Fibroblast of skin of right biceps (primary cell): ENCODE measurements around the gene PBX1.
"Not testable (repeated sequence)": the region's sequence is repeated elsewhere in the genome, so short reads cannot be mapped to it uniquely, and the experiment has no call there.

Experiments
- DNase-seq: peaks from one replicate; pipeline ENCODE4 v3.0.0-alpha.2; 2013

The PBX1 gene

GRCh38 chr1:164645921-164646320 lies 86.9 kb downstream of the PBX1 start:
- DNase-seq, result no peak

- no peak for DNase-seq
Observed at GRCh38 chr1:164647211-164647610, 88.2 kb downstream of the PBX1 start.

GRCh38 chr1:164648636-164649035 lies 89.7 kb downstream of the PBX1 start:
- DNase-seq, result peak; percentile 30

- DNase-seq, result no peak
Observed at GRCh38 chr1:164649146-164649545, 90.2 kb downstream of the PBX1 start.

- DNase-seq, result no peak
Observed at GRCh38 chr1:164650531-164650930, 91.5 kb downstream of the PBX1 start.

GRCh38 chr1:164651351-164651951 lies 92.5 kb downstream of the PBX1 start:
- peak; percentile 38 for DNase-seq

- DNase-seq, result not testable (repeated sequence)
Observed at GRCh38 chr1:164652969-164653368, 94.0 kb downstream of the PBX1 start.

GRCh38 chr1:164653705-164654104 lies 94.7 kb downstream of the PBX1 start:
- no peak for DNase-seq

- DNase-seq, result no peak
Observed at GRCh38 chr1:164654200-164654599, 95.2 kb downstream of the PBX1 start.

GRCh38 chr1:164658864-164659263 lies 99.9 kb downstream of the PBX1 start:
- DNase-seq, result no peak

GRCh38 chr1:164659621-164660411 lies 100.8 kb downstream of the PBX1 start:
- no peak for DNase-seq

GRCh38 chr1:164660412-164660772 lies 101.4 kb downstream of the PBX1 start:
- peak; percentile 46 for DNase-seq

GRCh38 chr1:164660775-164661174 lies 101.8 kb downstream of the PBX1 start:
- no peak for DNase-seq

GRCh38 chr1:164662462-164662861 lies 103.5 kb downstream of the PBX1 start:
- DNase-seq, result no peak

- no peak for DNase-seq
Observed at GRCh38 chr1:164662955-164663354, 104.0 kb downstream of the PBX1 start.

GRCh38 chr1:164664127-164664526 lies 105.1 kb downstream of the PBX1 start:
- no peak for DNase-seq

GRCh38 chr1:164667001-164667400 lies 108.0 kb downstream of the PBX1 start:
- DNase-seq, result no peak

- no peak for DNase-seq
Observed at GRCh38 chr1:164667600-164667999, 108.6 kb downstream of the PBX1 start.

- no peak for DNase-seq
Observed at GRCh38 chr1:164668491-164669400, 109.8 kb downstream of the PBX1 start.

- DNase-seq, result no peak
Observed at GRCh38 chr1:164670026-164670425, 111.0 kb downstream of the PBX1 start.

- DNase-seq, result no peak
Observed at GRCh38 chr1:164670786-164671185, 111.8 kb downstream of the PBX1 start.

- peak; percentile 23 for DNase-seq
Observed at GRCh38 chr1:164671323-164671965, 112.5 kb downstream of the PBX1 start.

- DNase-seq, result no peak
Observed at GRCh38 chr1:164671966-164672571, 113.1 kb downstream of the PBX1 start.
